Calu3 (cell line): ENCODE data around the gene SEPHS2. TPM values are rescaled to one million over a fixed set of nuclear protein-coding genes. Genes with fewer than 3 reads are reported as not detected.

Source experiments
- BruUV-seq: library from RNA; stranded (reverse); fragments of 400-500 nt; replicated peaks from 2 replicates; lab custom pipeline; 2021; lab: Mats Ljungman, UMichigan
- CTCF ChIA-PET: fragments of 300-600 bp; sonication (Branson Sonifier 250); formaldehyde crosslinking; loops from one replicate; lab custom pipeline; 2022; ENCODE audit warnings: antibody characterized with exemption; lab: Charles Lee
- DNase-seq: peaks from one replicate; pipeline ENCODE4 v3.0.0; 2022
- H3K27ac Mint-ChIP-seq: one replicate; pipeline ENCODE4 v1.8.0; 2022; ENCODE audit warnings: mixed read lengths; ENCODE audit not compliant: unreplicated experiment
- H3K27me3 Mint-ChIP-seq: one replicate; pipeline ENCODE4 v1.8.0; 2022; ENCODE audit warnings: mixed read lengths; ENCODE audit not compliant: unreplicated experiment
- H3K36me3 Mint-ChIP-seq: one replicate; pipeline ENCODE4 v1.8.0; 2022; ENCODE audit warnings: mild to moderate bottlenecking, moderate library complexity, mixed read lengths; ENCODE audit not compliant: insufficient read depth, unreplicated experiment
- H3K4me1 Mint-ChIP-seq: one replicate; pipeline ENCODE4 v1.8.0; 2022; ENCODE audit warnings: mild to moderate bottlenecking, low read depth, mixed read lengths; ENCODE audit not compliant: unreplicated experiment
- H3K4me3 Mint-ChIP-seq: one replicate; pipeline ENCODE4 v1.8.0; 2022; ENCODE audit warnings: mild to moderate bottlenecking, low read depth, moderate library complexity, mixed read lengths; ENCODE audit not compliant: unreplicated experiment
- H3K9me3 Mint-ChIP-seq: one replicate; pipeline ENCODE4 v1.8.0; 2022; ENCODE audit warnings: low read depth, mixed read lengths; ENCODE audit not compliant: unreplicated experiment
- CTCF ChIP-seq: fragments of 200-600 bp; IDR thresholded peaks from one replicate; pipeline ENCODE4 v1.8.0; 2022; ENCODE audit warnings: antibody characterized with exemption; ENCODE audit not compliant: unreplicated experiment
- intact Hi-C: fragments of 100-400 bp; cut with micrococcal nuclease; formaldehyde crosslinking; loops from one replicate; pipeline ENCODE4 v1.10.0; 2022; ENCODE audit not compliant: unreplicated experiment
- total RNA-seq: library from RNA; stranded (reverse); gene quantifications from 2 replicates; pipeline ENCODE4 v1.2.3, GENCODE V29; 2022

Gene SEPHS2
- total RNA-seq, 1 experiment from 2014 or later = 85.0 TPM

GRCh38 chr16:30473231-30474073 lies 27.8 kb upstream of the SEPHS2 start:
- BruUV-seq = no TSS peak

GRCh38 chr16:30472328-30472942 lies 26.8 kb upstream of the SEPHS2 start, which contains the start of gene ITGAL:
Gene ITGAL, plus strand, starts transcription at chr16:30472742. Its CDS starts 96 bp downstream, at chr16:30472838.
- TF ChIP-seq CTCF = no peak
- no TSS peak for BruUV-seq
- DNase-seq = no peak
- Mint-ChIP-seq H3K27ac (no peak within 1 kb of the TSS), H3K27me3 (peaks cover 43% of the 10 kb centered on the region), H3K36me3 (no peaks in the 10 kb centered on the region), H3K9me3 (no peaks in the 10 kb centered on the region), H3K4me1 (no peaks in the 10 kb centered on the region), H3K4me3 (no peak within 1 kb of the TSS)
- CTCF ChIA-PET = interaction anchor here (1.2 kb wide), 1 partner anchor 99 kb away, joined by 3 read pairs; the partner anchor contains the start of gene ZNF688
- intact Hi-C loops = no loop called here

More at GRCh38 chr16:30473231-30474073, 27.8 kb upstream of the SEPHS2 start:
- Mint-ChIP-seq H3K4me1 (no peaks in the 10 kb centered on the region), H3K27ac (no peak overlapping the region), H3K9me3 (no peaks in the 10 kb centered on the region), H3K4me3 (no peak overlapping the region), H3K27me3 (peaks cover 53% of the 10 kb centered on the region), H3K36me3 (no peaks in the 10 kb centered on the region)
- CTCF ChIA-PET = interaction anchor here (0.5 to 1.2 kb wide), 2 partner anchors 98 to 1402 kb away, joined by 3 to 5 read pairs; partner anchors contain the start of gene ZNF688
- no peak for TF ChIP-seq CTCF
- no peak for DNase-seq
- intact Hi-C loops = no loop called here

GRCh38 chr16:30470632-30470995 lies 24.9 kb upstream of the SEPHS2 start:
- BruUV-seq = no TSS peak
- intact Hi-C loops = no loop called here
- Mint-ChIP-seq H3K9me3 (no peaks in the 10 kb centered on the region), H3K4me3 (no peak overlapping the region), H3K4me1 (no peaks in the 10 kb centered on the region), H3K27ac (no peak overlapping the region), H3K27me3 (peaks cover 33% of the 10 kb centered on the region), H3K36me3 (no peaks in the 10 kb centered on the region)
- CTCF ChIA-PET = no interaction called here
- TF ChIP-seq CTCF = no peak
- DNase-seq = no peak

GRCh38 chr16:30470170-30470512 lies 24.5 kb upstream of the SEPHS2 start:
- no peak for TF ChIP-seq CTCF
- Mint-ChIP-seq H3K27ac (no peak overlapping the region), H3K36me3 (no peaks in the 10 kb centered on the region), H3K9me3 (no peaks in the 10 kb centered on the region), H3K4me3 (no peak overlapping the region), H3K27me3 (peaks cover 29% of the 10 kb centered on the region), H3K4me1 (no peaks in the 10 kb centered on the region)
- CTCF ChIA-PET = no interaction called here
- DNase-seq = no peak
- intact Hi-C loops = no loop called here
- BruUV-seq = no TSS peak
